Effector memory CD8-positive, alpha-beta T cell (primary cell): ENCODE measurements around the gene MBD3.

ENCODE experiments used
- ATAC-seq: fragments of 150-1000 bp; cut with Tn5 transposase; replicated peaks from 2 replicates; pipeline ENCODE4 v1.10.0; 2021; ENCODE audit warnings: mild to moderate bottlenecking, moderate library complexity
- DNase-seq, 3 experiments: peaks; one replicate each; pipeline ENCODE4 v3.0.0; 2021
- H3K27ac Mint-ChIP-seq, 2 donors: one replicate each; pipeline ENCODE4 v1.8.0; 2022; ENCODE audit warnings: mild to moderate bottlenecking in 2 of 2, mixed read lengths in 2 of 2, moderate library complexity in 2 of 2
- H3K27me3 Mint-ChIP-seq, 2 donors: one replicate each; pipeline ENCODE4 v1.8.0; 2022; ENCODE audit warnings: mixed read lengths in 2 of 2
- H3K36me3 Mint-ChIP-seq: one replicate; pipeline ENCODE4 v1.8.0; 2022; ENCODE audit warnings: mild to moderate bottlenecking, moderate library complexity, mixed read lengths; ENCODE audit not compliant: insufficient read depth
- H3K4me1 Mint-ChIP-seq, 2 donors: one replicate each; pipeline ENCODE4 v1.8.0; 2022; ENCODE audit warnings: low read depth in 2 of 2, mixed read lengths in 2 of 2
- H3K4me3 Mint-ChIP-seq, 2 donors: one replicate each; pipeline ENCODE4 v1.8.0; 2022; ENCODE audit warnings: mild to moderate bottlenecking in 2 of 2, mixed read lengths in 2 of 2, moderate library complexity in 2 of 2
- H3K9me3 Mint-ChIP-seq, 2 donors: one replicate each; pipeline ENCODE4 v1.8.0; 2022; ENCODE audit warnings: mixed read lengths in 2 of 2

MBD3 gene

GRCh38 chr19:1568320-1569019, 24.2 kb downstream of the MBD3 start, which contains the start of gene MEX3D:
Gene MEX3D, minus strand, starts transcription at chr19:1568325. Its CDS starts 267 bp downstream, at chr19:1568058.
- peak; percentile 89 for ATAC-seq
- Mint-ChIP-seq H3K4me3 (peak within 1 kb of the TSS; percentile 63 to 68), H3K4me1 (peaks cover 2 to 4% of the 10 kb centered on the region in 2 donors), H3K36me3 (peaks cover 13% of the 10 kb centered on the region), H3K27ac (no peak within 1 kb of the TSS), H3K9me3 (no peaks in the 10 kb centered on the region), H3K27me3 (peaks cover 12 to 16% of the 10 kb centered on the region in 2 donors)
- peak; percentile 63 to 78 (median 64) for DNase-seq

GRCh38 chr19:1567848-1568227, 24.8 kb downstream of the MBD3 start:
- H3K27ac Mint-ChIP-seq = no peak overlapping the region
- ATAC-seq (peak; percentile 46), DNase-seq (no peak)
- H3K4me3 Mint-ChIP-seq = no peak overlapping the region
- no peaks in the 10 kb centered on the region for H3K9me3 Mint-ChIP-seq
- peaks cover 12 to 16% of the 10 kb centered on the region in 2 donors for H3K27me3 Mint-ChIP-seq
- peaks cover 2 to 4% of the 10 kb centered on the region in 2 donors for H3K4me1 Mint-ChIP-seq
- peaks cover 13% of the 10 kb centered on the region for H3K36me3 Mint-ChIP-seq

- DNase-seq = no peak
- Mint-ChIP-seq H3K4me1 (peaks cover 2 to 4% of the 10 kb centered on the region in 2 donors), H3K9me3 (no peaks in the 10 kb centered on the region), H3K27me3 (peaks cover 12 to 16% of the 10 kb centered on the region in 2 donors), H3K36me3 (peaks cover 13% of the 10 kb centered on the region), H3K27ac (no peak overlapping the region), H3K4me3 (no peak overlapping the region)
- ATAC-seq = peak; percentile 4
Measured at GRCh38 chr19:1567116-1567847, 25.4 kb downstream of the MBD3 start.

- H3K27ac Mint-ChIP-seq = no peak overlapping the region
- no peak for DNase-seq
- H3K27me3 Mint-ChIP-seq = peaks cover 12 to 16% of the 10 kb centered on the region in 2 donors
- peak overlapping the region in 1 of 2 donors; percentile 37 for H3K4me3 Mint-ChIP-seq
- ATAC-seq = peak; percentile 2
- peaks cover 13% of the 10 kb centered on the region for H3K36me3 Mint-ChIP-seq
- no peaks in the 10 kb centered on the region for H3K9me3 Mint-ChIP-seq
- H3K4me1 Mint-ChIP-seq = peaks cover 2 to 4% of the 10 kb centered on the region in 2 donors
Measured at GRCh38 chr19:1566392-1567115, 26.1 kb downstream of the MBD3 start.

- DNase-seq = no peak
- no peaks in the 10 kb centered on the region for H3K27me3 Mint-ChIP-seq
- H3K9me3 Mint-ChIP-seq = no peaks in the 10 kb centered on the region
- H3K36me3 Mint-ChIP-seq = no peaks in the 10 kb centered on the region
- no peak overlapping the region for H3K27ac Mint-ChIP-seq
- H3K4me3 Mint-ChIP-seq = no peak overlapping the region
- H3K4me1 Mint-ChIP-seq = no peaks in the 10 kb centered on the region
- ATAC-seq = no peak
Measured at GRCh38 chr19:1563251-1563650, 29.4 kb downstream of the MBD3 start.

GRCh38 chr19:1561236-1561842, 31.3 kb downstream of the MBD3 start:
- H3K27me3 Mint-ChIP-seq = no peaks in the 10 kb centered on the region
- DNase-seq (no peak), ATAC-seq (no peak)
- no peaks in the 10 kb centered on the region for H3K4me1 Mint-ChIP-seq
- H3K27ac Mint-ChIP-seq = no peak overlapping the region
- no peak overlapping the region for H3K4me3 Mint-ChIP-seq
- H3K9me3 Mint-ChIP-seq = no peaks in the 10 kb centered on the region
- H3K36me3 Mint-ChIP-seq = no peaks in the 10 kb centered on the region

- H3K27me3 Mint-ChIP-seq = no peaks in the 10 kb centered on the region
- DNase-seq (no peak), ATAC-seq (no peak)
- no peak overlapping the region for H3K4me3 Mint-ChIP-seq
- H3K27ac Mint-ChIP-seq = no peak overlapping the region
- no peaks in the 10 kb centered on the region for H3K4me1 Mint-ChIP-seq
- H3K36me3 Mint-ChIP-seq = no peaks in the 10 kb centered on the region
- no peaks in the 10 kb centered on the region for H3K9me3 Mint-ChIP-seq
Measured at GRCh38 chr19:1560286-1560882, 32.3 kb downstream of the MBD3 start.

GRCh38 chr19:1558552-1558951, 34.1 kb downstream of the MBD3 start:
- peak overlapping the region in 1 of 2 donors; percentile 10 for H3K27ac Mint-ChIP-seq
- H3K36me3 Mint-ChIP-seq = no peaks in the 10 kb centered on the region
- H3K4me1 Mint-ChIP-seq = no peaks in the 10 kb centered on the region
- H3K27me3 Mint-ChIP-seq = no peaks in the 10 kb centered on the region
- ATAC-seq (no peak), DNase-seq (no peak)
- no peak overlapping the region for H3K4me3 Mint-ChIP-seq
- no peaks in the 10 kb centered on the region for H3K9me3 Mint-ChIP-seq

GRCh38 chr19:1556390-1557070, 36.1 kb downstream of the MBD3 start:
- no peaks in the 10 kb centered on the region for H3K9me3 Mint-ChIP-seq
- no peak overlapping the region for H3K27ac Mint-ChIP-seq
- H3K27me3 Mint-ChIP-seq = peaks cover 10 to 12% of the 10 kb centered on the region in 2 donors
- no peak overlapping the region for H3K4me3 Mint-ChIP-seq
- no peaks in the 10 kb centered on the region for H3K4me1 Mint-ChIP-seq
- no peak for DNase-seq
- no peaks in the 10 kb centered on the region for H3K36me3 Mint-ChIP-seq
- no peak for ATAC-seq

- ATAC-seq (no peak), DNase-seq (no peak)
- Mint-ChIP-seq H3K36me3 (no peaks in the 10 kb centered on the region), H3K4me3 (no peak overlapping the region), H3K4me1 (no peaks in the 10 kb centered on the region), H3K27me3 (peaks cover 10 to 14% of the 10 kb centered on the region in 2 donors), H3K9me3 (no peaks in the 10 kb centered on the region), H3K27ac (no peak overlapping the region)
Measured at GRCh38 chr19:1555487-1556389, 36.9 kb downstream of the MBD3 start.

GRCh38 chr19:1554968-1555367, 37.7 kb downstream of the MBD3 start:
- H3K27ac Mint-ChIP-seq = no peak overlapping the region
- no peaks in the 10 kb centered on the region for H3K36me3 Mint-ChIP-seq
- H3K27me3 Mint-ChIP-seq = peaks cover 10 to 14% of the 10 kb centered on the region in 2 donors
- no peaks in the 10 kb centered on the region for H3K4me1 Mint-ChIP-seq
- ATAC-seq (no peak), DNase-seq (no peak)
- no peak overlapping the region for H3K4me3 Mint-ChIP-seq
- H3K9me3 Mint-ChIP-seq = no peaks in the 10 kb centered on the region

GRCh38 chr19:1553415-1553814, 39.2 kb downstream of the MBD3 start:
- Mint-ChIP-seq H3K36me3 (no peaks in the 10 kb centered on the region), H3K27ac (no peak overlapping the region), H3K4me1 (no peaks in the 10 kb centered on the region), H3K4me3 (no peak overlapping the region), H3K9me3 (no peaks in the 10 kb centered on the region), H3K27me3 (peaks cover 10 to 14% of the 10 kb centered on the region in 2 donors)
- ATAC-seq = no peak
- DNase-seq = no peak
